ENCODE results near the gene PALLD. TPM values are rescaled to one million over a fixed set of nuclear protein-coding genes. Genes with fewer than 3 reads are reported as not detected.

The PALLD gene
- total RNA-seq, 1 experiment from 2014 or later: 166 TPM

- TF ChIP-seq ZBTB33 (IDR thresholded peaks at IDR 0.05; ENCODE audit: extremely low read depth, insufficient replicate concordance, low read length): peak; percentile 30
- TF ChIP-seq CTCF (IDR thresholded peaks at IDR 0.05 in 2 of 3, conservative IDR thresholded peaks at IDR 0.05 in 1 of 3; ENCODE audit: borderline replicate concordance in 1 of 3, insufficient read depth in 1 of 3, low read depth in 2 of 3, low read length in 2 of 3): no peak
- peak; percentile 70 for TF ChIP-seq YY1 (IDR thresholded peaks at IDR 0.05; ENCODE audit: extremely low read depth, insufficient replicate concordance, low read depth, low read length)
- TF ChIP-seq TCF7L2 (IDR thresholded peaks at IDR 0.05; ENCODE audit: borderline replicate concordance, extremely low read depth, insufficient read depth, insufficient read length): peak; percentile 49
- no peaks in the 10 kb centered on the region for H3K27me3 ChIP-seq (ENCODE audit: insufficient read depth, low read length)
- H3K36me3 ChIP-seq (ENCODE audit: control insufficient read depth in 1 of 2, insufficient read depth in 2 of 2, low read length in 2 of 2): no peaks in the 10 kb centered on the region
- H3K9me3 ChIP-seq (ENCODE audit: control insufficient read depth in 1 of 2, insufficient read depth in 1 of 2, low read depth in 1 of 2, low read length in 2 of 2): no peaks in the 10 kb centered on the region
- intact Hi-C loops (cut with micrococcal nuclease): loop anchor here (2.0 to 5.0 kb wide), 2 partner anchors 53 to 458 kb away; no protein-coding TSS in a partner anchor
- H3K79me2 ChIP-seq (ENCODE audit: insufficient read depth, low read length): peaks cover 28% of the 10 kb centered on the region
- peak overlapping the region; percentile 89 for H3K27ac ChIP-seq (ENCODE audit: low read depth, low read length)
- H3K4me3 ChIP-seq (replicated peaks in 1 of 2; ENCODE audit: low read depth in 1 of 2, low read length in 2 of 2): peak overlapping the region; percentile 4 to 40; a peak in 2 of 4 replicates
- no peak overlapping the region for H2AFZ ChIP-seq (ENCODE audit: low read depth, low read length, poor library complexity, severe bottlenecking)
- RAD21 ChIA-PET (ENCODE audit: low non-redundant PET in 1 of 2, low total read pairs in 2 of 2, uncharacterized antibody in 2 of 2, unreplicated experiment in 2 of 2): interaction anchor here in 1 of 2 experiments (0.6 kb wide), 1 partner anchor 32 kb away, joined by 3 read pairs; no protein-coding TSS in a partner anchor
- H3K9me2 ChIP-seq (ENCODE audit: insufficient read depth): no peaks in the 10 kb centered on the region
- no TSS peak for BruUV-seq (replicated peaks)
- POLR2A ChIA-PET: interaction anchor here (0.7 to 2.4 kb wide), 5 partner anchors 9 to 53 kb away, joined by 3 to 8 read pairs (median 4); no protein-coding TSS in a partner anchor
- peak; percentile 33 for ATAC-seq
- H3K4me1 ChIP-seq (ENCODE audit: control insufficient read depth in 1 of 2, insufficient read depth in 2 of 2, low read length in 2 of 2): peaks cover 53 to 99% of the 10 kb centered on the region in 2 experiments
- H3K4me2 ChIP-seq (ENCODE audit: low read length): peak overlapping the region; percentile 71
- CTCF ChIA-PET: interaction anchor here (1.1 kb wide), 1 partner anchor 382 kb away, joined by 3 read pairs; no protein-coding TSS in a partner anchor
- H3K9ac ChIP-seq (ENCODE audit: low read length): peak overlapping the region; percentile 61
- DNase-seq (ENCODE audit: low read depth, low spot score): peak; percentile 89
- no peaks in the 10 kb centered on the region for H4K20me1 ChIP-seq (ENCODE audit: insufficient read depth)
These were observed 43.2 kb downstream of the PALLD start for GRCh38 chr4:168540086-168540485.
